Bronchial epithelial cell (primary cell): ENCODE results near the gene CILP. TPM values are rescaled to one million over a fixed set of nuclear protein-coding genes. Genes with fewer than 3 reads are reported as not detected.

Experiments
- DNase-seq: peaks from one replicate; pipeline ENCODE4 v3.0.0-alpha.2; 2010; ENCODE audit warnings: low read depth
- FAIRE-seq: peaks from 2 replicates; lab custom pipeline; 2011; peaks lifted over from hg19 to GRCh38; lab: Jason Lieb, UNC
- H3K27me3 ChIP-seq: 2 replicates; pipeline ENCODE4 v1.5.1; 2011; ENCODE audit warnings: low read length; ENCODE audit not compliant: control insufficient read depth, insufficient read depth
- H3K36me3 ChIP-seq: 2 replicates; pipeline ENCODE4 v1.5.1; 2011; ENCODE audit warnings: low read length; ENCODE audit not compliant: control insufficient read depth, insufficient read depth
- H3K4me3 ChIP-seq: 2 replicates; pipeline ENCODE4 v1.5.1; 2011; ENCODE audit warnings: mild to moderate bottlenecking, low read depth, low read length, control low read depth
- total RNA-seq: library from RNA; depleted of rRNA; stranded (reverse); fragments of >200 nt; gene quantifications from 2 replicates; pipeline ENCODE4 v1.2.1, GENCODE V29; 2014
- TF ChIP-seq, protein P1 (sequence below): IDR thresholded peaks from 2 replicates; pipeline ENCODE4 v1.5.1; 2011; ENCODE audit warnings: mild to moderate bottlenecking, moderate library complexity, low read length, control low read depth, inconsistent platforms; ENCODE audit not compliant: insufficient read depth, severe bottlenecking

The CILP gene
- total RNA-seq, 1 donor from 2014 or later = under 0.01 TPM

- DNase-seq (no peak), FAIRE-seq (no peak)
- TF ChIP-seq, protein P1, sequence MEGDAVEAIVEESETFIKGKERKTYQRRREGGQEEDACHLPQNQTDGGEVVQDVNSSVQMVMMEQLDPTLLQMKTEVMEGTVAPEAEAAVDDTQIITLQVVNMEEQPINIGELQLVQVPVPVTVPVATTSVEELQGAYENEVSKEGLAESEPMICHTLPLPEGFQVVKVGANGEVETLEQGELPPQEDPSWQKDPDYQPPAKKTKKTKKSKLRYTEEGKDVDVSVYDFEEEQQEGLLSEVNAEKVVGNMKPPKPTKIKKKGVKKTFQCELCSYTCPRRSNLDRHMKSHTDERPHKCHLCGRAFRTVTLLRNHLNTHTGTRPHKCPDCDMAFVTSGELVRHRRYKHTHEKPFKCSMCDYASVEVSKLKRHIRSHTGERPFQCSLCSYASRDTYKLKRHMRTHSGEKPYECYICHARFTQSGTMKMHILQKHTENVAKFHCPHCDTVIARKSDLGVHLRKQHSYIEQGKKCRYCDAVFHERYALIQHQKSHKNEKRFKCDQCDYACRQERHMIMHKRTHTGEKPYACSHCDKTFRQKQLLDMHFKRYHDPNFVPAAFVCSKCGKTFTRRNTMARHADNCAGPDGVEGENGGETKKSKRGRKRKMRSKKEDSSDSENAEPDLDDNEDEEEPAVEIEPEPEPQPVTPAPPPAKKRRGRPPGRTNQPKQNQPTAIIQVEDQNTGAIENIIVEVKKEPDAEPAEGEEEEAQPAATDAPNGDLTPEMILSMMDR = no peak
These were observed 7.9 kb upstream of the CILP start for GRCh38 chr15:65219137-65219536.

GRCh38 chr15:65217526-65218482 is 6.5 kb upstream of the CILP start:
- TF ChIP-seq, protein P1 = no peak
- no peak overlapping the region for H3K4me3 ChIP-seq
- no peaks in the 10 kb centered on the region for H3K27me3 ChIP-seq
- FAIRE-seq = no peak
- H3K36me3 ChIP-seq = no peaks in the 10 kb centered on the region
- DNase-seq = no peak

More at GRCh38 chr15:65219137-65219536, 7.9 kb upstream of the CILP start:
- no peaks in the 10 kb centered on the region for H3K27me3 ChIP-seq
- no peak overlapping the region for H3K4me3 ChIP-seq
- H3K36me3 ChIP-seq = no peaks in the 10 kb centered on the region

- H3K27me3 ChIP-seq = no peaks in the 10 kb centered on the region
- no peak for DNase-seq
- TF ChIP-seq, protein P1 = no peak
- no peak overlapping the region for H3K4me3 ChIP-seq
- FAIRE-seq = no peak
- no peaks in the 10 kb centered on the region for H3K36me3 ChIP-seq
These were observed 4.2 kb upstream of the CILP start for GRCh38 chr15:65215496-65215895.

DNA sequence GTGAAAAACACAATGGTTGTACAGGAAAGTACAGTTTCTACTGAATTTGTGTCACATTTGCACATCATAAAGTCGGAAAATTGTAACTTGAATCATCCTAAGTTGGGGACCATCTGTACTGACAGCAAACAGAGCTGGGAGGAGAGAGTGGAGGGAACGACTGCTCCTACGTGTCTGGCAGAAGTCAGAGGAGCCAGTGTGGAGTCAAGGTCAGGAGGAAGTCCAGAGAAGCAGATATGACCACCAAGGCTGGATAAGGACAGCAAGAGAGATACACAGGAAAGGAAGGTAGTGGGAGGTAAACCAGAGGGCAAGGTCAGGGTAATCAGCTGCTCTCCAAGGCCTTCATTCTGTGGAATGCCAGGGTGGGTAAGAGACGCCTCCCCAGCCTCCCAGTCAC is 2.7 kb upstream of the CILP start:
- Histone ChIP-seq H3K27me3 (no peaks in the 10 kb centered on the region), H3K4me3 (no peak overlapping the region), H3K36me3 (no peaks in the 10 kb centered on the region)
- TF ChIP-seq, protein P1 = no peak
- DNase-seq (no peak), FAIRE-seq (no peak)

DNA sequence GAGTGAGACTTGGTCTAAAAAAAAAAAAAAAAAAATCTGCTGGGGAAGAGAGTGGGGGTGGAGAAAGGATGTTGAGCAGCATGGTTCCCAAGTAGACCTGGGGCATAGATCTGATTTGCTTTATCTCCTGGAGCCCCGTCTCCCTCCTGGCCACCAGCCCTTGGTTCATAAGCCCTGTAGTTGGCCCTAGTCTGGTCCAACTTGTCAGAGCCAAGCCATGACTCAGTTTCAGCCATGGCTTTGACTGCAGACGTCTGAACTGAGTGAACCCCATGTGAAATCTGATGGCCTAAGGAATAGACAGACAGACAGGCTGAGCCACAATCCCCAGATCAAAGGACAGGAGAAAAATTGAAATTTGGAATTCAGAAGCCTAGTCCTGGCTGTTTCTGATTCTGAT is 2.0 kb upstream of the CILP start:
- no peaks in the 10 kb centered on the region for H3K36me3 ChIP-seq
- TF ChIP-seq, protein P1 = no peak
- FAIRE-seq (no peak), DNase-seq (no peak)
- no peaks in the 10 kb centered on the region for H3K27me3 ChIP-seq
- H3K4me3 ChIP-seq = no peak overlapping the region

GRCh38 chr15:65212097-65212496 is 824 bp upstream of the CILP start:
- DNase-seq (no peak), FAIRE-seq (no peak)
- no peaks in the 10 kb centered on the region for H3K27me3 ChIP-seq
- H3K36me3 ChIP-seq = no peaks in the 10 kb centered on the region
- H3K4me3 ChIP-seq = no peak overlapping the region
- TF ChIP-seq, protein P1 = peak; percentile 46
